ENCODE results near the gene CBL. TPM values are rescaled to one million over a fixed set of nuclear protein-coding genes. Genes with fewer than 3 reads are reported as not detected.
A peak's percentile ranks its signal among the peaks of the same experiment; 100 is the strongest.

The CBL gene
- total RNA-seq, 3 donors from 2014 or later: 18.7 to 19.6 (median 19.5) TPM

GRCh38 chr11:119322921-119323531, 116.9 kb downstream of the CBL start:
- H3K27me3 Mint-ChIP-seq (ENCODE audit: low read depth): peaks cover 8% of the 10 kb centered on the region
- DNase-seq (no peak), ATAC-seq (no peak)
- peak overlapping the region; percentile 26 for H3K4me3 Mint-ChIP-seq
- H3K9me3 Mint-ChIP-seq: no peaks in the 10 kb centered on the region
- no peaks in the 10 kb centered on the region for H3K36me3 Mint-ChIP-seq (ENCODE audit: insufficient read depth)
- H3K4me1 Mint-ChIP-seq (ENCODE audit: low read depth): peaks cover 18% of the 10 kb centered on the region

DNA sequence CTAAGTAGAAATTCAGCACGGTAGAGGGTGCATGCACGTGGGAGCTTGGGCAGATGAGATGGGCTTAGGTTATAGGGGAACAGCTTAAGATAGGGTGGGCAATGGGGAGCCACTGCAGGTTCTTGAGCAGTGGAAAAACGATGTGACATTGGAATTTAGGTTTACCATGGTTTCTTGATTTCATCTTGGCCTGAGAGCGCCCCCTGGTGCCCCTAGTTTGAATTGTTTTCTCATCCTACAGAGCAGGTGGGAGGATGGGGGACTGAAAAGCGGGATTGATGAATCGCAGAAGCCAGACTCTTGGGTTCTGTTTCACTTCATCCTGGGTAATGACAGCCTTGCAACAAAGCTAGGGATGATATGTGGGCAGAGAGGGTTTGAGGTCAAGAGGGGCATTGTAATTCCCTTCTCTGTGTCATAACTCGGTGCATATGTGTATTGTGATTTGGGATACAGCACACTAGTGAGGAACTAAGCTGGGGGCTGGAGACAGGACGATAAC, 117.4 kb downstream of the CBL start:
- H3K4me1 Mint-ChIP-seq (ENCODE audit: low read depth): peaks cover 17% of the 10 kb centered on the region
- H3K27me3 Mint-ChIP-seq (ENCODE audit: low read depth): peaks cover 7% of the 10 kb centered on the region
- no peaks in the 10 kb centered on the region for H3K9me3 Mint-ChIP-seq
- no peaks in the 10 kb centered on the region for H3K36me3 Mint-ChIP-seq (ENCODE audit: insufficient read depth)
- peak in 1 of 2 donors; percentile 26 for ATAC-seq
- DNase-seq: peak; percentile 82
- no peak overlapping the region for H3K4me3 Mint-ChIP-seq

DNA sequence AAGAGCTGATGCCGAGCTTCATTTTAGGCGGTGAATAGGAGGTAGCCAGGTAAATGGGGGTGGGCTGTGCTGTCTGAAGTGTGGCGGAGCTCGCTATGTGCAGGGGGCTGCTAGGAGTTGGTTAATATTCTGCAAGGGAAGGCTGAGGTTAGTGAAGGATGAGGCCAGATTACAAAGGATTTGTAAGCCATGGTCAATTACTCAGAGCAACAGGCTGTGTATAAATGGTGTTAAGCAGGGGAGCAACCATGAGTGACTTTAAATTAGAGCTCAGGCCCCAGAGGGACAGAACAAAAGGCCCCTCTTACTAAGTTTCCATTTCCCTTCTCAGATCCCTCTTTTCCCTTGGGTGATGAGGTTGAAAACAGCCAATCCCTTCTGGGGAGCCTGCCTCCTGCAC, 118.0 kb downstream of the CBL start:
- Mint-ChIP-seq H3K4me1 (ENCODE audit: low read depth) (peaks cover 12% of the 10 kb centered on the region), H3K27me3 (ENCODE audit: low read depth) (peaks cover 2% of the 10 kb centered on the region), H3K9me3 (no peaks in the 10 kb centered on the region), H3K4me3 (no peak overlapping the region), H3K36me3 (ENCODE audit: insufficient read depth) (no peaks in the 10 kb centered on the region)
- DNase-seq (no peak), ATAC-seq (no peak)

DNA sequence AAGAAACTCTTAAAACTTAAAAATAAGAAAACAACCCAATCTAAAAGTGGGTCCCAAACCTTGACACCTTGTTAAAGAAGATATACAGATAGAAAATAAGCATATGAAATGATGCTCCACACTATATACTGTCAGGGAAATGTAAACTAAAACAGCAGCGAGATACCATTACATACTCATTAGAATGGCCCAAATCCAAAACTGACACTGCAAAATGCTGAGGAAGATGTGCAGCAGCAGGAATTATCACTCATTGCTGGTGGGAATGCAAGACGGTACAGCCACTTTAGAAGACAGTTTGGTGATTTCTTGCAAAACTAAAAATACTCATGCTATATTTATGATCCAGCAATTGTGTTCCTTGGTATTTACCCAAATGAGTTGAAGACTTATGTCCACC, 123.2 kb downstream of the CBL start:
- Mint-ChIP-seq H3K4me1 (ENCODE audit: low read depth) (peaks cover 3% of the 10 kb centered on the region), H3K27me3 (ENCODE audit: low read depth) (peaks cover 3% of the 10 kb centered on the region), H3K4me3 (no peak overlapping the region), H3K9me3 (no peaks in the 10 kb centered on the region), H3K36me3 (ENCODE audit: insufficient read depth) (no peaks in the 10 kb centered on the region)
- DNase-seq (no peak), ATAC-seq (no peak)

GRCh38 chr11:119330237-119330636, 124.1 kb downstream of the CBL start:
- no peaks in the 10 kb centered on the region for H3K9me3 Mint-ChIP-seq
- no peak for DNase-seq
- peaks cover 3% of the 10 kb centered on the region for H3K27me3 Mint-ChIP-seq (ENCODE audit: low read depth)
- peaks cover 9% of the 10 kb centered on the region for H3K4me1 Mint-ChIP-seq (ENCODE audit: low read depth)
- H3K4me3 Mint-ChIP-seq: no peak overlapping the region
- H3K36me3 Mint-ChIP-seq (ENCODE audit: insufficient read depth): no peaks in the 10 kb centered on the region
- ATAC-seq: no peak

DNA sequence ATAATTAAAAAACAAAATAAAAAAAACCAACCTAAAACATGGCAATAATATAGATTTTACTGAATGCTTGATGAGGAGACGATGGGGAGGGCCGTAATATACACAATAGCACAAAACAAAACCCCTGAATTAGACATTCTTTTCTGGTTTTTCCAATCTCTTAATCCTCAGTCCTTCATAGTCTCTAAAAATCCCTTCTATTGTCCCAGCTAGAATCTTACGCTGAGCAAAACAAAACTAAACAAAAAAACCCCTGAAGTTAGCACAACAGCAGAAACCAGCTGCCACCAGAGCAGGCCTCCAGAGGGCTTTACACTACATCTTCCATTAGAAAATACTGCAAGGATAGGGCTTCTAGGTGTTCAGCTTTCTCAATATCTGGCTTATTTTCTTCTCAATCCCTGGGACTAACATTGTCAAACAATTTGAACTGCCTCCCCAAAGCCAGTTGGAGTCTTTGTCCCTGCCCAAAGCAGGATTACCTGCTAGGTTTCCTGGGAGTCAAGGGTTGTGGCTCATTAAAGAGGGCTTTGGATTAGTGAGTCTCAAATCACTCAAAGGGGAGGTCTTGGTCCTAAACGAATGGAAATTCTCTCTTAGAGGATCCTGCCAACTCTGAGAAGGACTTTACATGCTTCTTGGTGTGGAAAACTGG, 126.1 kb downstream of the CBL start:
- Mint-ChIP-seq H3K36me3 (ENCODE audit: insufficient read depth) (peaks cover 2% of the 10 kb centered on the region), H3K4me3 (peak overlapping the region; percentile 99), H3K9me3 (no peaks in the 10 kb centered on the region), H3K27me3 (ENCODE audit: low read depth) (peaks cover 3% of the 10 kb centered on the region), H3K4me1 (ENCODE audit: low read depth) (peaks cover 22% of the 10 kb centered on the region)
- ATAC-seq (no peak), DNase-seq (no peak)

- no peaks in the 10 kb centered on the region for H3K9me3 Mint-ChIP-seq
- peaks cover 14% of the 10 kb centered on the region for H3K27me3 Mint-ChIP-seq (ENCODE audit: low read depth)
- peak; percentile 91 for DNase-seq
- H3K4me3 Mint-ChIP-seq: peak within 1 kb of the TSS; percentile 99
- H3K36me3 Mint-ChIP-seq (ENCODE audit: insufficient read depth): peaks cover 2% of the 10 kb centered on the region
- ATAC-seq: peak; percentile 95 to 96
- peaks cover 34% of the 10 kb centered on the region for H3K4me1 Mint-ChIP-seq (ENCODE audit: low read depth)
Observed at GRCh38 chr11:119334174-119334930, 128.2 kb downstream of the CBL start, which contains the start of gene RNF26. Gene RNF26, plus strand, starts transcription at chr11:119334527. Its CDS starts 596 bp downstream, at chr11:119335123.

DNA sequence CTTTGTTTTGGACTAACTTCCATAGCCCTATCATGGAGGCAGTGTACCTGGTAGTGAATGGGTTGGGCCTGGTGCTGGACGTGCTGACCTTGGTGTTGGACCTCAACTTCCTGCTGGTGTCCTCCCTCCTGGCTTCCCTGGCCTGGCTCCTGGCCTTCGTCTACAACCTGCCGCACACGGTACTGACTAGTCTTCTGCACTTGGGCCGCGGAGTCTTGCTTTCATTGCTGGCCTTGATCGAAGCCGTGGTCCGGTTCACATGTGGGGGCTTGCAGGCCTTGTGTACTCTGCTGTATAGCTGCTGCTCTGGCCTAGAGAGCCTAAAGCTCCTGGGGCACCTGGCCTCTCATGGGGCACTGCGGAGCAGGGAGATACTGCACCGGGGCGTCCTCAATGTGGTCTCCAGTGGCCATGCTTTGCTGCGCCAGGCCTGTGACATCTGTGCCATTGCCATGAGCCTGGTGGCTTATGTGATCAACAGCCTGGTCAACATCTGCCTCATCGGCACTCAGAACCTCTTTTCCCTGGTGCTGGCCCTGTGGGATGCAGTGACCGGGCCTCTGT, 129.0 kb downstream of the CBL start:
- no peaks in the 10 kb centered on the region for H3K9me3 Mint-ChIP-seq
- ATAC-seq: no peak
- DNase-seq: no peak
- peaks cover 36% of the 10 kb centered on the region for H3K4me1 Mint-ChIP-seq (ENCODE audit: low read depth)
- H3K4me3 Mint-ChIP-seq: peak overlapping the region; percentile 99
- H3K36me3 Mint-ChIP-seq (ENCODE audit: insufficient read depth): peaks cover 2% of the 10 kb centered on the region
- peaks cover 14% of the 10 kb centered on the region for H3K27me3 Mint-ChIP-seq (ENCODE audit: low read depth)

- Mint-ChIP-seq H3K4me1 (ENCODE audit: low read depth) (peaks cover 38% of the 10 kb centered on the region), H3K36me3 (ENCODE audit: insufficient read depth) (peaks cover 2% of the 10 kb centered on the region), H3K27me3 (ENCODE audit: low read depth) (peaks cover 16% of the 10 kb centered on the region), H3K4me3 (peak overlapping the region; percentile 99), H3K9me3 (no peaks in the 10 kb centered on the region)
- ATAC-seq (no peak), DNase-seq (no peak)
Observed at GRCh38 chr11:119335655-119336543, 129.8 kb downstream of the CBL start.

GRCh38 chr11:119336744-119337469, 130.8 kb downstream of the CBL start:
- Mint-ChIP-seq H3K36me3 (ENCODE audit: insufficient read depth) (peaks cover 2% of the 10 kb centered on the region), H3K27me3 (ENCODE audit: low read depth) (peaks cover 23% of the 10 kb centered on the region), H3K9me3 (no peaks in the 10 kb centered on the region), H3K4me1 (ENCODE audit: low read depth) (peaks cover 43% of the 10 kb centered on the region), H3K4me3 (peak overlapping the region; percentile 64)
- DNase-seq: no peak
- ATAC-seq: no peak

- ATAC-seq (no peak), DNase-seq (no peak)
- Mint-ChIP-seq H3K9me3 (no peaks in the 10 kb centered on the region), H3K4me3 (no peak overlapping the region), H3K27me3 (ENCODE audit: low read depth) (peaks cover 26% of the 10 kb centered on the region), H3K36me3 (ENCODE audit: insufficient read depth) (peaks cover 2% of the 10 kb centered on the region), H3K4me1 (ENCODE audit: low read depth) (peaks cover 43% of the 10 kb centered on the region)
Observed at GRCh38 chr11:119337581-119338317, 131.6 kb downstream of the CBL start.

DNA sequence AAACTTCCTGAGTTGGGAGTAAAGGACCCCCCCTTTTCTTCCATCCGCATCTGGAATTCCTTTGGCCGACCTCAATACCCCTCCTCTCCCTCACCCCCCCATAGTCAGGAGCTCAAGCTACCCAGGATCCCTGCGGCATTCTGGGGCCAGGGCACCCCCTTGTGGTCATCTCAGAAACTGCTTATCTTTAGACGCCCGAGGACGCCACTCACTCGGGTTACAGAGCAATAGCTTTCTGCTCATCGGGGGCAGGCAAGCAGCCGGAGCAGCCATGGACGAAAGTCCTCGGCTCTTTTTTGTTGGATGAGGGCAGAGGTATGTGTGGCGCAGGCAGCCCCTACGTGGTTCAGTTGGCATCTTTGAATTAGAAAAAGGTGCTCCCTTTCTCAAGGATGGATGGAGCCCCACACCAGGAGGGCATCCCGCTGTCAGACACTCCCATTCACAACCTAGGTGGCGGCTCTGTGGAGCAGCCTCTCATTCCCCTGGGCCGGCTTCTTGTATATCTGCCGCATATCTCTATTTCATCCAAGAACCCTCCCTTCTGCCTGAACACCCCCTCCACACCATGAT, 132.3 kb downstream of the CBL start:
- Mint-ChIP-seq H3K36me3 (ENCODE audit: insufficient read depth) (peaks cover 2% of the 10 kb centered on the region), H3K4me1 (ENCODE audit: low read depth) (peaks cover 43% of the 10 kb centered on the region), H3K27me3 (ENCODE audit: low read depth) (peaks cover 30% of the 10 kb centered on the region), H3K4me3 (no peak overlapping the region), H3K9me3 (no peaks in the 10 kb centered on the region)
- ATAC-seq (peak; percentile 41 to 43), DNase-seq (peak; percentile 61)
